IMR-90 (cell line): ENCODE results near the gene NSUN7. TPM values are rescaled to one million over a fixed set of nuclear protein-coding genes. Genes with fewer than 3 reads are reported as not detected.

Source experiments
- ATAC-seq: fragments of 200-7000 bp; cut with Tn5 transposase; 2 replicates; pipeline ENCODE4 v1.9.1; 2020; ENCODE audit warnings: low read depth, mild to moderate bottlenecking, moderate library complexity
- BruUV-seq: library from RNA; stranded (reverse); fragments of 400-500 nt; replicated peaks from 2 replicates; lab custom pipeline; 2021; lab: Mats Ljungman, UMichigan
- CTCF ChIA-PET: fragments of 300-600 bp; formaldehyde crosslinking; extraction: SDS; loops from one replicate; lab custom pipeline; 2021; ENCODE audit warnings: antibody characterized with exemption; lab: Yijun Ruan, JAX
- POLR2A ChIA-PET: fragments of 300-600 bp; sonication (Branson Sonifier 250); formaldehyde crosslinking; loops from one replicate; lab custom pipeline; 2022; ENCODE audit warnings: antibody characterized with exemption; ENCODE audit not compliant: unreplicated experiment; lab: Charles Lee
- DNase-seq: peaks from one replicate; pipeline ENCODE4 v3.0.0; 2013
- H2AFZ ChIP-seq: replicated peaks from 2 replicates; pipeline ENCODE3; 2013; ENCODE audit warnings: low read length, mild to moderate bottlenecking; ENCODE audit not compliant: poor library complexity
- H2AK5ac ChIP-seq: 2 replicates; pipeline ENCODE4 v1.6.1; 2013; ENCODE audit warnings: low read depth, low read length, inconsistent platforms
- H2AK9ac ChIP-seq: replicated peaks from 2 replicates; pipeline ENCODE3; 2013; ENCODE audit warnings: mild to moderate bottlenecking, low read depth, low read length, moderate library complexity; ENCODE audit not compliant: poor library complexity
- H2BK120ac ChIP-seq: 2 replicates; pipeline ENCODE4 v1.6.1; 2013; ENCODE audit warnings: low read depth, low read length, inconsistent platforms
- H2BK15ac ChIP-seq: 3 replicates; pipeline ENCODE4 v1.6.1; 2013; ENCODE audit warnings: low read depth, low read length, inconsistent platforms
- H2BK20ac ChIP-seq: 2 replicates; pipeline ENCODE4 v1.6.1; 2013; ENCODE audit warnings: low read depth, mild to moderate bottlenecking, inconsistent platforms, low read length, moderate library complexity
- H2BK5ac ChIP-seq: 2 replicates; pipeline ENCODE4 v1.6.1; 2013; ENCODE audit warnings: mild to moderate bottlenecking, low read depth, low read length, inconsistent platforms; ENCODE audit not compliant: poor library complexity, severe bottlenecking
- H3K14ac ChIP-seq: replicated peaks from 2 replicates; pipeline ENCODE4 v1.6.1; 2013; ENCODE audit warnings: low read depth, low read length, inconsistent platforms
- H3K18ac ChIP-seq: 2 replicates; pipeline ENCODE4 v1.6.1; 2013; ENCODE audit warnings: low read depth, low read length, control low read depth
- H3K23ac ChIP-seq: 2 replicates; pipeline ENCODE4 v1.6.1; 2013; ENCODE audit warnings: low read depth, low read length, inconsistent platforms
- H3K27ac ChIP-seq: 2 replicates; pipeline ENCODE4 v1.5.1; 2013; ENCODE audit warnings: mild to moderate bottlenecking, control low read depth, low read length; ENCODE audit not compliant: insufficient read depth
- H3K27me3 ChIP-seq: 2 replicates; pipeline ENCODE4 v1.6.1; 2013; ENCODE audit warnings: low read length; ENCODE audit not compliant: control insufficient read depth, insufficient read depth
- H3K36me3 ChIP-seq: 2 replicates; pipeline ENCODE4 v1.6.1; 2013; ENCODE audit warnings: low read length, mixed read lengths; ENCODE audit not compliant: control insufficient read depth, insufficient read depth
- H3K4ac ChIP-seq: 2 replicates; pipeline ENCODE4 v1.6.1; 2013; ENCODE audit warnings: low read depth, low read length, inconsistent platforms
- H3K4me1 ChIP-seq: 2 replicates; pipeline ENCODE4 v1.6.1; 2013; ENCODE audit warnings: low read length, mixed read lengths; ENCODE audit not compliant: control insufficient read depth, insufficient read depth
- H3K4me2 ChIP-seq: 2 replicates; pipeline ENCODE4 v1.6.1; 2013; ENCODE audit warnings: low read depth, mild to moderate bottlenecking, control low read depth, low read length, moderate library complexity
- H3K4me3 ChIP-seq: 2 replicates; pipeline ENCODE4 v1.5.1; 2013; ENCODE audit warnings: low read depth, mild to moderate bottlenecking, control low read depth, low read length, moderate library complexity; ENCODE audit not compliant: insufficient read depth
- H3K56ac ChIP-seq: 2 replicates; pipeline ENCODE4 v1.6.1; 2013; ENCODE audit warnings: low read length, inconsistent platforms; ENCODE audit not compliant: insufficient read depth; ENCODE audit errors: extremely low read depth
- H3K79me1 ChIP-seq, 2 experiments: 2 replicates each; pipeline ENCODE4 v1.6.1; 2013; ENCODE audit warnings: low read length in 2 of 2, inconsistent platforms in 1 of 2, low read depth in 1 of 2
- H3K9ac ChIP-seq: 2 replicates; pipeline ENCODE4 v1.6.1; 2013; ENCODE audit warnings: low read depth, low read length, control low read depth
- H3K9me1 ChIP-seq: 2 replicates; pipeline ENCODE4 v1.6.1; 2013; ENCODE audit warnings: low read length, inconsistent platforms; ENCODE audit not compliant: insufficient read depth
- H3K9me3 ChIP-seq: 2 replicates; pipeline ENCODE4 v1.6.1; 2013; ENCODE audit warnings: low read length; ENCODE audit not compliant: control insufficient read depth, insufficient read depth
- H4K20me1 ChIP-seq: 2 replicates; pipeline ENCODE4 v1.6.1; 2013; ENCODE audit warnings: low read length, inconsistent platforms; ENCODE audit not compliant: insufficient read depth
- H4K5ac ChIP-seq: 2 replicates; pipeline ENCODE4 v1.6.1; 2013; ENCODE audit warnings: mild to moderate bottlenecking, low read depth, low read length, control low read depth
- H4K8ac ChIP-seq, 2 experiments: 2 replicates each; pipeline ENCODE4 v1.6.1; 2013; ENCODE audit warnings: low read depth in 2 of 2, low read length in 2 of 2, control low read depth in 1 of 2, inconsistent platforms in 1 of 2
- H4K91ac ChIP-seq: 2 replicates; pipeline ENCODE4 v1.6.1; 2013; ENCODE audit warnings: low read depth, low read length, inconsistent platforms; ENCODE audit not compliant: insufficient read depth
- BHLHE40 ChIP-seq: fragments of 150-350 bp; IDR thresholded peaks from 2 replicates; pipeline ENCODE4 v1.6.1; 2016; ENCODE audit warnings: mild to moderate bottlenecking, low read depth, low read length
- ELK1 ChIP-seq: fragments of 150-350 bp; IDR thresholded peaks from 2 replicates; pipeline ENCODE4 v1.6.1; 2016; ENCODE audit warnings: low read depth, mild to moderate bottlenecking, low read length, moderate library complexity, borderline replicate concordance
- FOS ChIP-seq: fragments of 150-350 bp; IDR thresholded peaks from 2 replicates; pipeline ENCODE4 v1.6.1; 2016; ENCODE audit warnings: low read depth, low read length
- MAFK ChIP-seq: IDR thresholded peaks from 2 replicates; pipeline ENCODE4 v1.6.1; 2012; ENCODE audit warnings: low read depth, low read length, improper control_type of control experiment
- MAZ ChIP-seq: IDR thresholded peaks from 2 replicates; pipeline ENCODE4 v1.6.1; 2012; ENCODE audit warnings: low read depth, mild to moderate bottlenecking, low read length, improper control_type of control experiment, moderate library complexity, borderline replicate concordance
- MXI1 ChIP-seq: IDR thresholded peaks from 2 replicates; pipeline ENCODE4 v1.6.1; 2012; ENCODE audit warnings: low read depth, mild to moderate bottlenecking, low read length, moderate library complexity, borderline replicate concordance
- NFE2L2 ChIP-seq: fragments of 150-350 bp; IDR thresholded peaks from 2 replicates; pipeline ENCODE4 v1.6.1; 2016; ENCODE audit warnings: low read depth, mild to moderate bottlenecking, low read length
- POLR2A ChIP-seq: IDR thresholded peaks from 2 replicates; pipeline ENCODE4 v1.6.1; 2012; ENCODE audit warnings: mild to moderate bottlenecking, low read depth, low read length
- RAD21 ChIP-seq: IDR thresholded peaks from 2 replicates; pipeline ENCODE4 v1.6.1; 2012; ENCODE audit warnings: low read length, improper control_type of control experiment
- RCOR1 ChIP-seq: IDR thresholded peaks from 2 replicates; pipeline ENCODE4 v1.6.1; 2012; ENCODE audit warnings: mild to moderate bottlenecking, low read length, improper control_type of control experiment; ENCODE audit not compliant: insufficient replicate concordance
- RFX5 ChIP-seq: IDR thresholded peaks from 2 replicates; pipeline ENCODE4 v1.8.0; 2012; ENCODE audit warnings: low read depth, mild to moderate bottlenecking, low read length, moderate library complexity
- SMC3 ChIP-seq: fragments of 150-350 bp; IDR thresholded peaks from 2 replicates; pipeline ENCODE4 v1.6.1; 2016; ENCODE audit warnings: low read depth, mild to moderate bottlenecking, antibody characterized with exemption, low read length, moderate library complexity
- WGBS, 2 experiments: methylation state at CpG; one replicate each; pipeline versions ENCODE4 v1.1.5 to v1.1.7; 2013; ENCODE audit warnings: missing lambda C conversion rate in 2 of 2; ENCODE audit not compliant: insufficient read length in 1 of 2; ENCODE audit errors: extremely low coverage in 2 of 2; 5-methylcytosine and 5-hydroxymethylcytosine counted together
- dilution Hi-C: fragments of 300-500 bp; cut with HindIII; formaldehyde crosslinking; loops from one replicate; pipeline ENCODE4 v1.14.3; 2018; ENCODE audit warnings: low sequenced_read_pairs; ENCODE audit not compliant: unreplicated experiment
- in situ Hi-C: fragments of 300-500 bp; cut with MboI; formaldehyde crosslinking; loops from 3 replicates; pipeline ENCODE4 v1.14.3; 2019; ENCODE audit warnings: low sequenced_read_pairs, inconsistent platforms, mixed read lengths
- intact Hi-C: fragments of 100-400 bp; cut with micrococcal nuclease; formaldehyde crosslinking; loops from 2 replicates; pipeline ENCODE4 v1.10.0; 2022
- polyA plus RNA-seq, 3 experiments: library from polyadenylated mRNA; depleted of rRNA; stranded (reverse); fragments of >200 nt; gene quantifications; 2 replicates each; pipeline ENCODE4 v1.2.3, GENCODE V29; 2012; ENCODE audit warnings: low replicate concordance in 1 of 3
- total RNA-seq: library from RNA; depleted of rRNA; stranded (reverse); fragments of >200 nt; gene quantifications from 2 replicates; pipeline ENCODE4 v1.2.3, GENCODE V29; 2012

Gene NSUN7
- total and polyA plus RNA-seq, 2 of the 4 experiments (the other 2 are of a cell fraction), result not detected

GRCh38 chr4:40812856-40813255 lies 63.1 kb downstream of the NSUN7 start:
- intact Hi-C loops, result no loop called here
- ATAC-seq, result no peak
- Histone ChIP-seq H3K18ac (no peak overlapping the region), H3K23ac (no peak overlapping the region), H4K20me1 (no peaks in the 10 kb centered on the region), H4K8ac (no peak overlapping the region), H2BK120ac (no peak overlapping the region), H2AK5ac (no peak overlapping the region), H3K9ac (no peak overlapping the region), H3K27ac (no peak overlapping the region), H3K4ac (no peak overlapping the region), H4K91ac (no peak overlapping the region), H3K14ac (no peak overlapping the region), H3K9me3 (no peaks in the 10 kb centered on the region), H2BK20ac (no peak overlapping the region), H2BK5ac (no peak overlapping the region), H2BK15ac (no peak overlapping the region), H3K4me1 (no peaks in the 10 kb centered on the region; the same call in 1 of the 2 replicates), H2AFZ (no peak overlapping the region), H3K9me1 (0 out of 2 replicates have a peak, but pooled peaks cover 3% of the 10 kb centered on the region), H4K5ac (no peak overlapping the region), H3K36me3 (peaks cover 10% of the 10 kb centered on the region), H3K4me3 (no peak overlapping the region), H3K27me3 (no peaks in the 10 kb centered on the region), H3K4me2 (no peak overlapping the region), H2AK9ac (no peak overlapping the region), H3K79me1 (no peaks in the 10 kb centered on the region; a peak in 1 of 4 replicates), H3K56ac (no peak overlapping the region)
- TF ChIP-seq RCOR1, result no peak
- TF ChIP-seq NFE2L2, result no peak
- no peak for TF ChIP-seq SMC3
- no peak for TF ChIP-seq ELK1
- no peak for TF ChIP-seq FOS
- TF ChIP-seq POLR2A, result no peak
- no peak for TF ChIP-seq MAFK
- no peak for TF ChIP-seq MAZ
- no peak for TF ChIP-seq MXI1
- no peak for TF ChIP-seq RAD21
- TF ChIP-seq BHLHE40, result no peak
- TF ChIP-seq RFX5, result no peak
- WGBS, 2 experiments, result no CpG with 5 or more reads among the region's 2 CpGs
- dilution Hi-C loops, result no loop called here
- in situ Hi-C loops, result loop anchor here (25.0 kb wide), 1 partner anchor 101 kb away; no protein-coding TSS in a partner anchor
- BruUV-seq, result no TSS peak
- ChIA-PET CTCF (interaction anchor here (1.2 to 1.5 kb wide), 2 partner anchors 27 to 28 kb away, joined by 3 read pairs; no protein-coding TSS in a partner anchor), POLR2A (no interaction called here)
- no peak for DNase-seq
